HG03460 (cell line): ENCODE results near the gene GABRR2.
"Not testable (repeated sequence)": the region's sequence is repeated elsewhere in the genome, so short reads cannot be mapped to it uniquely, and the experiment has no call there.

Experiments
- ATAC-seq: cut with Tn5 transposase; IDR thresholded peaks from one replicate; pipeline ENCODE4 v1.9.1; 2021; ENCODE audit not compliant: unreplicated experiment

Gene GABRR2

DNA sequence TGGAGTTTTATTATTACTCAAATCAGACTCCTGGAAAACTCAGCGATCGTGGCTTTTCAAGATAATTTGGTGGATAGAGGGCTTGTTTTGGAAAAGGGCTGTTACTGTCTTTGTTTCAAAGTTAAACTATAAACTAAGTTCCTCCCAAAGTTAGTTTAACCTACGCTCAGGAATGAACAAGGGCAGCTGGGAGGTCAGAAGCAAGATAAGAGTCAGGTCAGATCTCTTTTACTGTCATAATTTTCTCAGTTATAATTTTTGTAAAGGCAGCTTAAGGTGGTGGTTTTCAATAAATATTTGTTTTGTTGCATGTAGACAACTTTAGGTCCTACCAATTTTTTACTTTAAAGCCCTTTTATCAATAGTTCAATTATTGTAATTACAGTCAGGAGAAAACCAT is 9.2 kb upstream of the GABRR2 start:
- ATAC-seq, result no peak

DNA sequence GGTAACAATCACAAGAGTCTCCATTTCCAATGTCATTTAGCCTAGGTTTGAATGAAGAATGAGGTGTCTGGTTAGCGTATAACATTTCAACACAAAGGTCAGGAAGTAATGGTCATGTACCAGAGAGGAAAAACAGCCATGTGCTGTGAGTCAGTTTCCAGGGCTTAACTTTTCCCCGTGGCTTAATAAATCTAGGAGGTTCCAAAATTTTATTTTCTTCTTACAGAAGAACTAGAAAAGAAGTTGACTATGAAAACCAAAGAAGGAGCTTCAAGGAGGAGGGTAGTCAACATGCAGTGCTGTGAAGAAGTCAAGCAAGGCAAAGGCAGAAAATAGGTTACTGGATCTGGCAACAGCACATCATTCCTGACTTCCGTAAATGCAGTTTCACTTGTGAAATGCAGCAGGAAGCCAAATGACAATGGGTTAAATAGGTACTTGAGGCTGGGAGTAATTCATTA is 8.4 kb upstream of the GABRR2 start:
- no peak for ATAC-seq

DNA sequence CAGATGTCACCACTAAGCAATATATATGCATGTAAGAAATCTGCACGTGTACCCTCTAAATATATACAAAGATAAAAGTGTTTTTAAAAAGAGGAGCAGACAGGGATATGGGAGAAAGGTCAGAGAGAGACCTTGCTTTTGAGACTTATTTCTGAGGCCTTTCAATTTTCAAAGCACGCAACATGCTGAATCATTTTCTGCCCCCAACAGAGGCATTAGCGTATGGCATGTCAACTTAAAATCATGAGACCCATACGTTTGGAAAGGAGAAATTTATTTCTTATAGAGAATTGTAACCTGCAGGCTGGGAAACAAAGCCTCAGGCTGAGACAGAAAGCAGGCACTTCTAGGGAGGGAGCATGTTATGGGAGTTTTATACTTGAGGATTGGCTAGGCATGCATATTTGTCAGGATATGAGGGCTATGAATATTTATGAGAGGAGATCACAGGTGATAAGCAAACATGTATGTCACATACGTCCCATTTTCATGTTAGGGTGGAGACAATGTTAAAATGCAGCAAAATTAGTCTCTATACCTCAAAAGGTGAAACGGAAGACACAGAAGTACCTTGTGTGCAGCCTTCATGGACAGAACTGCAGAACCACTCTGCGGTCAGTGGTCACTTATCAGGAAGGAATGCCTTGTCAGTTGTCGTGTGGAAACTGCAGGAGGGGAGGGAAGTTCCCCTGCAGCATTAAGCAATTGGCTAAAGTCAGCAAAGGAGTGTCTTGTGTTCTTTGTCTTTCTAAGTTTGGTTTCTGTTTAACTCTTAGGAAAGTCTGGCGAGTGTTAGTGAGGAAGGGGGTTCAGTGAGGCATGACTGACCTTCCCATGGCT is 6.3 kb upstream of the GABRR2 start:
- no peak for ATAC-seq

DNA sequence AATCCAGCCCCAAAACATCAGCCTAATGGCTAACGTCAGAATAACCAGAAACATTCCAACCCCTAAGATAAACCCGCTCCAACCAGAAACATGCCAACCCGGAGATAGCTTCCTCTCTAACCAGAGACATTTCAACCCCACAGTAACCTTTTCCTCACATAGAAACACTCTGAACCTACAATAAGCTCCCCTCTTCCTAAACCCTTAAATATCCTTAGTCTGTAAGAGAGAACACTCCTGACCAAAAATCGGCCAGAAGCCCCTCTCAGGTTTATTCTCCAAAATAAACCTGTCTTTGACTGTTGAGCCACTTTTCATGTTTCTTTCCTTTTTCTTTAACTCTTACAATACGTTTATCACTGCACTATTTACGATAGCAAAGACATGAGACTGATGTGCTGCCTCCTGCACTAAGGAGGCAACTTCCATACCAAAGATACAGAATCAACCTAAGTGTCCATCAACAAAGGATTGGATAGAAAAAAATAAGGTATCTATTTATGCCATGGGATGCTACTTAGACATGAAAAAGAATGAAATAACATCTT is 5.0 kb upstream of the GABRR2 start:
- no peak for ATAC-seq

DNA sequence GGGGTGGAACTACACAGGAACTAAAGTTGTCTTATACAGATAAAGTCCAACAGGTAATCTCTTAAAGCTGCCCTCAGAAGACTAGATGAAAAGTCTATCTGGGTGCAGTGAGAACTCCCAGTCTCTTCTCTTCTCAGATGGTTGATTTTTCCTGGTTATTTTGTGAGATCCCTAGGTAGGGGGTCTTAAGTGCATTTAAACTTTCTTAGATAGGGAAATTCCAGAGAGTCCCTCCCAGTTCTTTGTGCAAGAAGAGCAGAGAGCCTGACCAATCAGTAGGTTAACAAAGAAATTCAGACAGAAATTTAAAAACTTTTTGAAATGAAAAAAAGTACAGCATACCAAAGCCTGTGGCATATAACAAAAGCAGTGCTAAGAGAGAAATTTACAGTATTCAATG is 2.0 kb upstream of the GABRR2 start:
- ATAC-seq, result no peak

DNA sequence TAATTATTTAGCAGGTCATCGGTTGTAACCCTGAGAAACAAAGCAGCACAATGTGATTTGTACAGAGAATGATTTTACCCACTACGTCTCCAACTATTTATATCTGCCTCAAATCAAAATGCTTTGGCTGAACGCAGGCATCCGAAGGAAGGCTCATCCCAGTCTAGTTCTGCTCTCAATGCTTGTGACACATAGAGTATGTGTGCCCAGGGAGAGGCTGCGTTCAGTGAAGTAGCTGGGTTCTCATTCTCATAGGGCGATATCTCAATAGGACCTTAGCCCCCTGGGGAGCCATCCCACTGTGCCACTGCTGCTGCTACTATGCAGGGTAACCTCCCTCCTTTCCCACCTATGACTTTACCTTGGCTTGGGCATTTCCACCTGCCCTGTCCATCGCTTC is 407 bp downstream of the GABRR2 start:
- no peak for ATAC-seq

DNA sequence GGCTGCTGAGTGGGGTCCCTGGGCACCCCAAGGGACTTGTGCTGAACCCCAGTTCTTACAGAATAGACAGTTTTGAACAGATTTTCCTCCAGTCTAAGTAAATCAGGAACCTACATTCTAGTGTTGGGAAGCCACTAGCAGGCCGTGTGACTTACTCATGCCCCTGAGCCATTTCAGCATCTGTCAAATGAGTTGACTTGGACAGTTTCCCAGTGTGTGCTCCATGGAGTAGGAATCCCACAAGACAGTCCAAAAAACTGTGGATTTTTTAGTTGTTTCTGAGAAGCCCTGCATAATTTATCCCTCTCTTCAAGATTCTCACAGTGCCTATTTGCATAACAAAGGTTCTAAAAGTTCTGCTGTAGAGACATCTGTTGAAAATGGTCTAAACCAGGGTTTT is 2.1 kb downstream of the GABRR2 start:
- no peak for ATAC-seq

DNA sequence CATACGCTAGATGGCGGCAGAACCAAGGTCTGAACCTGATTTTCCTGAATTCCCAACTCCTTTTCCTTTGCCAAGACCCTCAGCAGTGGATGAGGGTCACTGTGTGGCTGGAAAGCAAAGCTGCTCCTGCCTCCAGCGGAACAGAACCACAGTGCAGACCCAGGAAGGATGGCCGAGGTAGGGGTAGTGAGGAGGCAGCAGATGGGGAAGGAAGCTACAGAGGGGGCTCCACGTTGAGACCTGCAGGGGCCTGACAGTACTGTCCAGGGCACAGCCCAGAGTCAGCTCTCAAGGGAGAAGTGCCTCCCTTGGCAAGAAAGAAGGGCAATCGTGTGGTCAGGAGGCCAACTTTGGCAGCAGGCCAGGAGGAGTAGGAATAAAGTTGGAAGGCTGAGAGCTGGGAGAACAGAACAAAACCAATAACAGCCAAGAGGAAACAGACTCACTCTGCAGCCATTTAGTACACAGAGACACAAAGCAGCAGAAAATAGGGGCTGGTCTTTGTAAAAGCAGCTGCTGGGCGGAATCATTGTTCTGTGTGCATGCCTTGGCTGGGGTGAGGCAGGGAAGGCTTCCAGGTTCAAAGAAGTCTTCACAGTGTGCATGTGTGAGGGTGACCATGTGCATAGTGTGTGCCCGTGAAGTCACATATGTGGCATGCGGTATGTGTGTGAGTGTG is 3.1 kb downstream of the GABRR2 start:
- no peak for ATAC-seq

DNA sequence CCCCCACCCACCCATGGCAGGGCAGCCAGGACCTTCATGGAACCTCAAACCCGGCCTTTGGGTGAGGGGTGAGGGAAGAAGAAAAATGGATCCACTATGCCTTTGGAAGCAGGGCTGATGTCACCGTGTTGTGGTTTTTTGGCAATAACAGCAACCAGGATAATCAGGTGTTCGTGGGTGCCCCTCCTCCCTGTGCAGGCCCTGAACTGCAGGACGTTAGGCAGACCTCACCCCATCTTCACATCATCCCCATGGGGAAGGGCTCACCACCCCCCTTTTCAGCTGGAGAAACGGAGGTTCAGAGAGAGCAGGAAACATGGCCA is 3.6 kb downstream of the GABRR2 start:
- no peak for ATAC-seq

DNA sequence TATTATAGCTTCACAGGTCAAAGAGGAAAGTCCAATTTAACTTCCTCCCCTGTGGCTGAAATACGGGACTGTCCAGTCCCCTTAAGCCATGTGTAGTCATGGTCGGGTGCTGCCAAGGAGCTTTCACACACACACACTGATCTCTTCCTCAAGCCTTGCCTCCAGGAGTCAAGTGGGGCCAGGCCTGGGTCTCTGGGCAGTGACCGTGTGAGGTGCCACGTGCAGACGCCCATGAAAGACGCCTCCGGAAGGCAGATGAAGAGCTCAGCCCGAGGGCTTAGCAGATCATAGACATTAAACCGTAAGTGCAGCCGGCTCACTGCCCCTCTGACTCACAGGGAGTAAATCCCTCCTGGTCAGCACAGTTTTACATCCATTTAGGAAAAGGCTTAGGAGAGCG is 4.2 kb downstream of the GABRR2 start:
- no peak for ATAC-seq

DNA sequence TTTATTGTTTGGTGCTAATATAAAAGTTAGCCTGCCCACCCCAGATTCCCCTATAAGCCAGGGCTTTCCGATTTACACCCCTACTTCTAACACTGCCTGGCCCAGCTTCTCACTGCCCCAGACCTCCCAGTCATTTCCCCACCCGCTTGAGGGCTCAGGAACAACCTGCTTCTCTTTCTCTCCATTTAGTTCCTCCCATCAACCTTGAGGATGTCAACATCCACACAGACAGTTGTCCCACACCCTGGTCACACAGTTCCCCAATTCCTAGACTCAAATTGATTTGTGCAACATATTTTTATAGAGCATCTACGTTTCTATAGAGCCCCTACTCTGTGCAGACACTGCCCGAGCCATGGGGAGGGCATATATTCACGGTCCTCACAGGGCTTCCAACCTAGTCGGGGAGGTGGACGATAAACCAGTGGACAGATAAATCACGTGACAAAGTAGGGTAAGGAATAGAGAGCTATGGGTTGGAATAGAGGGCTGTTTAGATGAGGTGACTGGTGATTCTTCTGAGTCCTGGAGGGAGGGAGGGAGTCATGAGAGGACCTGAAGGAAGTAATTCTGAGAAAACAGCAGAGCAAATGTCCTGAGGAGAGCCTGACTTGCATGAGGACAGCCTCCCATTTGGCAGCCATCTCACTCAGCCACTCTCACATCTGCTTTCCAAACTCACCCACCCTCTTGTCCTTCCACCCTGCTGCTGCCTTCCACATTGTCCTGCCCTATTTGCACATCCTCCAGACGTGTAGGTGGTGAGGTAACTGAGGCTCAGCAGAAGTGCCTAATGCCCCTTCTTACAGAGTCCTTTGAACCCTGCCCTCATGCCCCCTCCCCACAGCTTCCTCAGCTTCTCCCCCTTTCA is 6.3 kb downstream of the GABRR2 start:
- ATAC-seq, result no peak

DNA sequence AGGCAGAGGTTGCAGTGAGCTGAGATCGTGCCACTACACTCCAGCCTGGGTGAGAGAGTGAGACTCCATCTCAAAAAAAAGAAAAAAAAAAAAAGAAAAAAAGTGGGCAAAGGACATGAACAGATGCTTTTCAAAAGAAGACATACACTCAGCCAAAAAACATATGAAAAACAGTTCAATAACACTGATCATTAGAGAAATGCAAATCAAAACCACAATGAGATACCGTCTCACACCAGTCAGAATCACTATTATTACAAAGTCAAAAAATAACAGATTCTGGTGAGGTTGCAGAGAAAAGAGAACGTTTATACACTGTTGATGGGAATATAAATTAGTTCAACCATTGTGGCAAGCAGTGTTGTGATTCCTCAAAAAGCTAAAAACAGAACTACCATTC is 10.6 kb downstream of the GABRR2 start:
- ATAC-seq, result not testable (repeated sequence)

DNA sequence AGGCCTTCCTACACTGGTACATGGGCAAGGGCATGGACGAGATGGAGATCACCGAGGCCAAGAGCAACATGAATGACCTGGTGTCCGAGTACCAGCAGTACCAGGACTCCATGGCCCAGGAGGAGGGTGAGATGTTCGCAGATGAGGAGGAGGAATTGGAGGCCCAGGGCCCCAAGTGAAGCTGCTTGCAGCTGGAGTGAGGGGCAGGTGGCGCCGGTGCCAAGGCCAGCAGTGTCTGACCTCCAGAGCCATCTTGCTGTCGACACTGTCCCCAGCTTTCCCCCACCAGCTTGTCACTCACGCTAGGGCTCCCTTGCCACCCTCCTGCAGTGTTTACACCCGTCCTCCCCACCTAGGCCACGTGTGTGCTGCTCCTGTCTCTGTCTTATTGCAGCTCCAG is 12.2 kb downstream of the GABRR2 start:
- no peak for ATAC-seq

DNA sequence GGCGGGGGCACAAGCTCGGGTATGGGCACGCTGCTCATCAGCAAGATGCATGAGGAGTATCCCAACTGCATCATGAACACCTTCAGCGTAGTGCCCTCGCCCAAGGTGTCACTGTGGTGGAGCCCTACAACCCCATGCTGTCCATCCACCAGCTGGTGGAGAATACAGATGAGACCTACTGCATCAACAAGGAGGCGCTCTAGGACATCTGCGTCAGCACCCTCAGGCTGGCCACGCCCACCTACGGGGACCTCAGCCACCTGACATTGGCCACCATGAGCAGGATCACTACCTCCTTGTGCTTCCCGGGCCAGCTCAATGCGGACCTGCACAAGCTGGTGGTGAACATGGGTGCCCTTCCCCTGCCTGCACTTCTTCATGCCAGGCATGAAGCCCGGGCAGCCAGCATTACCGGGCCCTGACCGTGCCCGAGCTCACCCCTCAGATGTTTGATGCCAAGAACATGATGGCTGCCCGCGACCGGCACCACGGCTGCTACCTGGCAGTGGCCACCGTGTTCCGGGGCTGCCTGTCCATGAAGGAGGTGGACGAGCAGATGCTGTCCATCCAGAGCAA is 12.8 kb downstream of the GABRR2 start:
- ATAC-seq, result no peak

DNA sequence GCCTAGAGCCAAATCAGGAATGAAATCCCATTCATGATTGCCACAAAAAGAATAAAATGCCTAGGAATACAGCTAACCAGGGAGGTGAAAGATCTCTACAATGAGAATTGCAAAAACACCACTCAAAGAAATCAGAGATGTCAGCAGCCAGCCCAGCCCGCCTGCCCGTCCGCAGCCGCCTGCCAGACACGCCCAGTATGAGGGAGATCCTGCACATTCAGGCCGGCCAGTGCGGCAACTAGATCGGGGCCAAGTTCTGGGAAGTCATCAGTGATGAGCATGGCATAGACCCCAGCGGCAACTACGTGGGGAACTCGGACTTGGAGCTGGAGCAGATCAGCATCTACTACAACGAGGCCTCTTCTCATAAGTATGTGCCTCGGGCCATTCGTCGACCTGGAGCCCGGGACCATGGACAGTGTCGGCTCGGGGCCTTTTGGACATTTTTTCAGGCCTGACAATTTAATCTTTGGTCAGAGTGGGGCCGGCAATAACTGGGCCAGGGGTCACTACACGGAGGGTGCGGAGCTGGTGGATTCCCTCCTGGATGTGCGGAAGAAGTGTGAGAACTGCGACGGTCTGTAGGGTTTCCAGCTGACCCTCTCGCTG is 13.4 kb downstream of the GABRR2 start:
- no peak for ATAC-seq

DNA sequence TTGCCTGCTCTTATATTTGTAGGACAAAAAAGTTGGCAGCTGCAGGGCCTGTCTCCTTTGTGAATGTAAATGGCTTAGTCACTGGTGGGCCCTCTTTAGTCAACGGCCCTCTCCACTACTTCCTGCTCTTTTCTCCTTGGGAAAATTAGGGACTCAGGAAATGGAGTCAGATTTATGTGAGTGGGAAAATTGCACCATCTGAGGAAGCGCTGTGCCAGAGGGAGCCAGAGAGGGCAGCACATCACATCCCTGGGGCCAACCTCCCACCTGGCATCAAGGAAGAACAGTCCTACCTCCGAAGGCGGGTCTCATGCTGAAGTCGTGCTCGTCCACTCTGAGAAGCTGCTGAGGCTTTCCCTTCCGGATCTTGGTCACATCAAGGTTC is 15.6 kb downstream of the GABRR2 start:
- ATAC-seq, result no peak

DNA sequence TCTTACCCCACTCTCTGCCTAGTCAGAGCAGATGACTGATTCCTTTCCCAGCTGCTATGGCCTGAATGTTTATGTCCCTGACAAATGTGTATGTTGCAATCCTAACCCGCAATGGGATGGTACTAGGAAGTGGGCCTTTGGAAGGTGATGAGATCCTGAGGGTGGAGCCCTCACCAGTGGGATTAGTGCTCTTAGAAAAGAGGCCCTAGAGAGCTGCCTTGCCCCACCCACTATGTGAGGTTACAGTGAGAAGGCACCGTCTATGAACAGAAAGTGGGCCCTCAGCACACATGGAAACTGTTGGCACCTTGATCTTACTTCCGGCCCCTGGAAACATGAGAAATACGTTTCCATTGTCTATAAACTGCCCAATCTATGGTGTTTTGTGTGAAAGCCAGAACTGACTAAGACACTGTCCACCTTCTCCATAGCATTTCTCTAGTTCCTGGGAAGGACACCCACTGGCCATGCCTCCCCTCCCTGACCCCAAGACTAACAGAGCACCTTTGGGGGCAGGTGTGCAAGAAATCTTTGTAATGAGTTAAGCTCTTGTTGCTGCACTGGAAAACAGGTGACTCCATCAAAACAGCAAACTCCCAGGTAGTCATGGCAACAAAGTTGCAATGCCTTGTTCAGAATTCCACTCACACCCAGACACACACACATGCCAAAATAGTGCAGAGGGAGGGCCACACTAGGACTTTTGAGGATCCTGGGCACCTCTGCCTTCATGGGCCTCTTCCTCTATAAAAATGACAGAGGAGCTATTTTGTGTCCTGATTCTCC is 16.2 kb downstream of the GABRR2 start:
- ATAC-seq, result no peak

DNA sequence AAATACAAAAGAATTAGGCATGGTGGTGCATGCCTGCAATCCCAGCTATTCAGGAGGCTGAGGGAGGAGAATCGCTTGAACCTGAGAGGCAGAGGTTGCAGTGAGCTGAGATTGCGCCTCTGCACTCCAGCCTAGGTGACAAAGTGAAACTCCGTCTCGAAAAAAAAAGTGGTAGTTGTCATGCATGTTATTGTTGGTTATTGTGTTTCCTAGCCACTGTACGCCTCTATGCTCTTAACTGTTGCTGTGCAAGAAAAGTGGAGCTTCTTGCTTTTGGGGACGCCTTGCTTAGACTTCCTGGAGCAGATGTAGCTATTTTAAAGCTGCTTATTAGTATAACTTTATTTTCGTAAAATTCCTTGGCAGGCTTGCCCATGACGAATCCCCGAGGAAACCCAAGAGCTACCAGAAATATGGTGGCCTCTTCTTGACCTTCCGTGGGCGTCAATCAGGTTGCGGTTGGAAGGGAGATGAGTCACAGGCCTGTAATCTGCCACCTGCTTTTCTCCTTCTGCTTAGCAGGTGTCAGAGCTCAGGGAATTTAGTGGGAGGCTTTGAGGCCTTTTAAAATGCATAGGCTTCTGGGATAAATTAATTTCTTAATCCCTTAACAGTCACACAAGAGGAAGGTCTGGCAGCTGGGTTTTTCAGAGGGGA is 17.3 kb downstream of the GABRR2 start:
- peak; percentile 89 for ATAC-seq

DNA sequence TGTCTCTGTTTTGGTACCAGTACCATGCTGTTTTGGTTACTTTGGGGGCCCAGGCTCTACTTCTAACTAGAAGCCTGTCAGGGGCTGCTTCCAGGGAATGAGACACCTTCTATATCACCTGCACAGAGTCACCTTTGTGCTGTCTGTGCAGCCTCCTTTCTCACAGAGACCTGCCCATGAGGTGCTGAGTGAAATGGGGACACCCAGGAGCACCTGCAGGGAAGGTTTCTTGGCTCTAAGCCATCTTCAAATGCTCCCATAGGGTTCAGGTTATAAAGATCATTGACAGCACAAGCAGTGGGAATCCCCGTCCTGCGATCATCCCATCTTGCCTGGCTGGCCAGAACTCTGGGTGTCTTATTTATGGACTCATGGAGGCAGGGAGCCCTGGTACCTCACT is 19.1 kb downstream of the GABRR2 start:
- no peak for ATAC-seq
